Prostate gland (tissue), 2 donors: ENCODE results near the gene LRRC40.

Source experiments
- POLR2A ChIP-seq: fragments of 450-650 bp; IDR thresholded peaks from one replicate; pipeline ENCODE4 v1.6.1; 2016; ENCODE audit warnings: antibody characterized with exemption, mild to moderate bottlenecking
- POLR2AphosphoS5 ChIP-seq: sonication (generic); formaldehyde crosslinking; IDR thresholded peaks from one replicate; pipeline ENCODE4 v1.6.1; 2017; ENCODE audit warnings: antibody characterized with exemption
- TF ChIP-seq, protein P1 (sequence below), 4 experiments: fragments of 200-600 bp in 2 of 4; fragments of 450-650 bp in 2 of 4; sonication (generic) in 2 of 4; IDR thresholded peaks; 1 replicate in 3 of 4; 2 replicates in 1 of 4; pipeline ENCODE4 v1.5.1; 2016 to 2019; ENCODE audit warnings: antibody characterized with exemption in 4 of 4, mild to moderate bottlenecking in 2 of 4, moderate library complexity in 2 of 4

DNA sequence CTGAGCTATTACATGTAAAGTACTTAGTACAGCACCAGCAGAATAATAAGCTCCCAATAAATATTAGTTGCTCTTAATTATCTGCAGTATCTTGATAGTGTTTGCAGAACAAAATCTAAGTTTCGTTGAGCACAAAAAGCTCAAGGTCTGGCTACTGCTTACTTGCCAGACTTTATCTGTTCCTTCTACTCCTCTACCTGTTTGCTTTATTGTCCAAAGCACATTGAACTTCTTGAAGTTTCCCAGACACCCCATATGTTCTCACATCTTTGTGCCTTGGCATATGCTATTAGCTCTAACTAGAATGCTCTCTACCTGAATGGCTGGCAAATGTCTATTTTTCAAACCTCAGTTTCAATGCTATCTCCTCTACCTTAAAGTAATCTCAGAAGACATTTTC lies 54.9 kb downstream of the LRRC40 start:
- TF ChIP-seq, protein P1, sequence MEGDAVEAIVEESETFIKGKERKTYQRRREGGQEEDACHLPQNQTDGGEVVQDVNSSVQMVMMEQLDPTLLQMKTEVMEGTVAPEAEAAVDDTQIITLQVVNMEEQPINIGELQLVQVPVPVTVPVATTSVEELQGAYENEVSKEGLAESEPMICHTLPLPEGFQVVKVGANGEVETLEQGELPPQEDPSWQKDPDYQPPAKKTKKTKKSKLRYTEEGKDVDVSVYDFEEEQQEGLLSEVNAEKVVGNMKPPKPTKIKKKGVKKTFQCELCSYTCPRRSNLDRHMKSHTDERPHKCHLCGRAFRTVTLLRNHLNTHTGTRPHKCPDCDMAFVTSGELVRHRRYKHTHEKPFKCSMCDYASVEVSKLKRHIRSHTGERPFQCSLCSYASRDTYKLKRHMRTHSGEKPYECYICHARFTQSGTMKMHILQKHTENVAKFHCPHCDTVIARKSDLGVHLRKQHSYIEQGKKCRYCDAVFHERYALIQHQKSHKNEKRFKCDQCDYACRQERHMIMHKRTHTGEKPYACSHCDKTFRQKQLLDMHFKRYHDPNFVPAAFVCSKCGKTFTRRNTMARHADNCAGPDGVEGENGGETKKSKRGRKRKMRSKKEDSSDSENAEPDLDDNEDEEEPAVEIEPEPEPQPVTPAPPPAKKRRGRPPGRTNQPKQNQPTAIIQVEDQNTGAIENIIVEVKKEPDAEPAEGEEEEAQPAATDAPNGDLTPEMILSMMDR (IDR thresholded peaks at IDR 0.05): no peak
- TF ChIP-seq POLR2A (no peak), POLR2AphosphoS5 (no peak)
